Osteocyte (in vitro differentiated cells): ENCODE results near the gene TIMM44. TPM values are rescaled to one million over a fixed set of nuclear protein-coding genes. Genes with fewer than 3 reads are reported as not detected.
A peak's percentile ranks its signal among the peaks of the same experiment; 100 is the strongest.
"Not testable (repeated sequence)": the region's sequence is repeated elsewhere in the genome, so short reads cannot be mapped to it uniquely, and the experiment has no call there.

ENCODE experiments used
- DNase-seq: peaks from one replicate; pipeline ENCODE4 v3.0.0; 2021; ENCODE audit warnings: mixed read lengths; ENCODE audit not compliant: unreplicated experiment; ENCODE audit errors: extremely low spot score
- H3K27ac Mint-ChIP-seq: one replicate; pipeline ENCODE4 v1.8.0; 2021; ENCODE audit warnings: mild to moderate bottlenecking, mixed read lengths; ENCODE audit not compliant: unreplicated experiment
- H3K27me3 Mint-ChIP-seq: one replicate; pipeline ENCODE4 v1.8.0; 2021; ENCODE audit warnings: mixed read lengths; ENCODE audit not compliant: unreplicated experiment
- H3K36me3 Mint-ChIP-seq: one replicate; pipeline ENCODE4 v1.8.0; 2021; ENCODE audit warnings: mixed read lengths; ENCODE audit not compliant: unreplicated experiment
- H3K4me1 Mint-ChIP-seq: one replicate; pipeline ENCODE4 v1.8.0; 2021; ENCODE audit warnings: mixed read lengths; ENCODE audit not compliant: unreplicated experiment
- H3K4me3 Mint-ChIP-seq: one replicate; pipeline ENCODE4 v1.8.0; 2021; ENCODE audit warnings: mild to moderate bottlenecking, moderate library complexity, mixed read lengths; ENCODE audit not compliant: unreplicated experiment
- H3K9me3 Mint-ChIP-seq: one replicate; pipeline ENCODE4 v1.8.0; 2021; ENCODE audit warnings: mixed read lengths; ENCODE audit not compliant: unreplicated experiment
- CTCF ChIP-seq: fragments of 200-600 bp; sonication (generic); IDR thresholded peaks from 2 replicates; pipeline ENCODE4 v1.5.0; 2021; ENCODE audit warnings: antibody characterized with exemption, mild to moderate bottlenecking, moderate library complexity
- total RNA-seq: library from RNA; stranded (reverse); gene quantifications from 2 replicates; pipeline ENCODE4 v1.2.1, GENCODE V29; 2021

TIMM44 gene
- total RNA-seq, 1 donor from 2014 or later = 73.4 TPM

DNA sequence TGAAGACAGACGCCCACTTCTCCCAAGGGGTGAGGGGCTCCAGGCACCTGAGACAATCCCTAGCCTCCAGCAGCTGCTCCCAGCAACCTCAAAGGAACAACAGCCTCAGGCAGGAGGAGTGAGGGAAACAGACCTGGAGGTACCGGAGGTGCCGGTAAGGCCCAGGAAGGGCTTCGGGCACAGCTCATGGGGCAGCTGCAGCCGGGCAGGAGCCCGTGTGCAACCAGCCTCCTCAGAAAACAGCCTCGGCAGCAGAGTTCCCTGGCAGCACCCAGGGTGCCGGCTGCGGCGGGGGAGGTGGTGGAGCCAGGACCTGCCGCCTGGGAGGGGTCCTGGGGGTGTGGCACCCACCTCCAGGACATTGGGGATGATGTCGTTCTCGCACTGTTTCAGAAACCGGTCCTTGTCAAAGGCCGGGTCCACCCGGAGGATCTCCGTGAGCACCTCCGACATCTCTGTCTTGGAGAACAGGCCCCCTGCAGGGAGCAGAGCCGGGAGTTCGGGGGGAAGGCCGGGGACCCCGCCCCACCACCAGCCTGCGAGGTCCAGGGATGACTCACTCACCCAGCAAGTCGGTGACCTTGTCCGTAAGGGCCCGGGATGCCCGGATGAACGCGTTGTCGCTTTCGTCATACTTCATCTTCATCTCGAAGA is 11.1 kb downstream of the TIMM44 start:
- Mint-ChIP-seq H3K27me3 (no peaks in the 10 kb centered on the region), H3K9me3 (no peaks in the 10 kb centered on the region), H3K4me3 (no peak overlapping the region), H3K27ac (no peak overlapping the region), H3K4me1 (peaks cover 28% of the 10 kb centered on the region), H3K36me3 (peaks cover 31% of the 10 kb centered on the region)
- no peak for TF ChIP-seq CTCF
- no peak for DNase-seq

DNA sequence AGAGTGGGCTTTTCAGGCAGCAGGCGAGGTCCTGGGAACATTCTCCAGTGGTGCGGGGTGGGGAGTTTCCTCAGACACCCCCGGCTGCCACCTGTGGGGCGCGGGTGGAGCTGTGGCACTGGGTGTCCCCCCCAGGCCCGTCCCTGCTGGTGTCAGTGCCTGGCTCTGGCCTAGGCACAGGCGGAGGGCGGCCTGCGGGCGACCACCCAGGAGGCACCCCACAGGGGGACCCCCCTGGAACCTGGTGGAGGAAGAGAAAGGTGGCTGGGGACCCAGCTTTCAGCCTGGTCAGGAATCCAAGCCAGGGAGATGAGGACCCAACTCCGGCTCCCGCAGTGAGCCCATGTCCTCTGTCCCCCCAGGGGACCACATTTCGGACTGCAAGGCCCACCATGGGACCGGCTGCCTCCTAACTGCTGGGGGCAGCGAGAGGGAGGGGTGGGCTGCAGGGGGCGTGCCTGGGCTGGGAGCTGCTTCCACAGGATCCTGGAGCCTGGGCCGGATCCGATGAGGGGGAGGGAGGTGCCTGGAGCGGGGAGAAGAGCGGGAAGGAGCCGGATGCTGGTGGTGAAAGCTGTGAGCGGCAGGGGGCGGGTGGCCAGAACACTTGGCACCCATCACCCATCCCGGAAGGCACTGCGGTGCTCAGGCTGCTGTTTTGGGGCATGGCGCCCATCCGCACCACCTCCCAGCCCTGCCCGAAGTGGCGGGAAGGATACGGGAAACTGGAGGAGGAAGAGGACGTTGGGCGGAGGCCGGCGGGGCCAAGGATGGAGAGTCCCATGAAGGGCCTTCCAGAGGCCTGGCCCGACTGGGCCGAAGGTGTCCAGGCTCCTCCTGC is 12.0 kb downstream of the TIMM44 start:
- no peak for TF ChIP-seq CTCF
- Mint-ChIP-seq H3K4me1 (peaks cover 29% of the 10 kb centered on the region), H3K9me3 (no peaks in the 10 kb centered on the region), H3K36me3 (peaks cover 30% of the 10 kb centered on the region), H3K27ac (no peak overlapping the region), H3K27me3 (no peaks in the 10 kb centered on the region), H3K4me3 (no peak overlapping the region)
- DNase-seq = no peak

GRCh38 chr19:7930765-7931164 is 12.7 kb downstream of the TIMM44 start:
- no peak overlapping the region for H3K4me3 Mint-ChIP-seq
- no peaks in the 10 kb centered on the region for H3K27me3 Mint-ChIP-seq
- DNase-seq = no peak
- H3K27ac Mint-ChIP-seq = peak overlapping the region; percentile 34
- H3K4me1 Mint-ChIP-seq = peaks cover 32% of the 10 kb centered on the region
- TF ChIP-seq CTCF = no peak
- no peaks in the 10 kb centered on the region for H3K9me3 Mint-ChIP-seq
- peaks cover 25% of the 10 kb centered on the region for H3K36me3 Mint-ChIP-seq

- H3K36me3 Mint-ChIP-seq = peaks cover 23% of the 10 kb centered on the region
- peaks cover 33% of the 10 kb centered on the region for H3K4me1 Mint-ChIP-seq
- H3K4me3 Mint-ChIP-seq, H3K9me3 Mint-ChIP-seq, DNase-seq, H3K27me3 Mint-ChIP-seq: not testable (repeated sequence)
- H3K27ac Mint-ChIP-seq = peak overlapping the region; percentile 97
Observed at GRCh38 chr19:7930030-7930429, 13.4 kb downstream of the TIMM44 start.

- no peaks in the 10 kb centered on the region for H3K27me3 Mint-ChIP-seq
- H3K9me3 Mint-ChIP-seq = no peaks in the 10 kb centered on the region
- H3K36me3 Mint-ChIP-seq = peaks cover 18% of the 10 kb centered on the region
- DNase-seq = no peak
- peak overlapping the region; percentile 56 for H3K4me3 Mint-ChIP-seq
- peaks cover 36% of the 10 kb centered on the region for H3K4me1 Mint-ChIP-seq
- peak overlapping the region; percentile 97 for H3K27ac Mint-ChIP-seq
- peak; percentile 42 for TF ChIP-seq CTCF
Observed at GRCh38 chr19:7928741-7929701, 14.4 kb downstream of the TIMM44 start.
